H1 (cell line): ENCODE results near the gene MPV17L2. TPM values are rescaled to one million over a fixed set of nuclear protein-coding genes. Genes with fewer than 3 reads are reported as not detected.

Experiments used
- SIN3A ChIP-seq, 2 experiments: IDR thresholded peaks in 1 of 2; conservative IDR thresholded peaks in 1 of 2; 2 replicates each; pipeline ENCODE4 v1.6.1; 2011 to 2012; ENCODE audit warnings: low read length in 2 of 2, improper control_type of control experiment in 1 of 2, low read depth in 1 of 2, mild to moderate bottlenecking in 1 of 2
- polyA plus RNA-seq, 7 experiments: library from polyadenylated mRNA; depleted of rRNA in 3 of 7; stranded (reverse) in 5 of 7; unstranded in 2 of 7; fragments of >200 nt in 5 of 7; fragments of 200-250 nt in 2 of 7; gene quantifications; 1 replicate in 5 of 7; 2 replicates in 1 of 7; 4 replicates in 1 of 7; pipeline versions ENCODE4 v1.2.1 to v1.2.3, GENCODE V29; 2011 to 2013; ENCODE audit warnings: missing spikeins in 2 of 7, mixed read lengths in 2 of 7
- total RNA-seq: library from RNA; stranded (reverse); fragmentation: NEBNext Ultra II Directional; extraction: Animal tissue kit (Norgen Biotek cat#: 25700); gene quantifications from 2 replicates; pipeline ENCODE4 v1.2.1, GENCODE V29; 2021

The MPV17L2 gene
- total and polyA plus RNA-seq, 2 of the 8 experiments (the other 6 are each of a cell fraction or from before 2014, with no cell fraction given) = 24.2 to 82.6 TPM

- peak; percentile 95 to 99 for TF ChIP-seq SIN3A (conservative IDR thresholded peaks at IDR 0.05 in 1 of 2, IDR thresholded peaks at IDR 0.05 in 1 of 2; ENCODE audit: low read depth in 1 of 2, low read length in 2 of 2)
Observed at GRCh38 chr19:18239303-18239702, 46.3 kb downstream of the MPV17L2 start (continued).
